Measurements from ENCODE around the gene EFNA5.

Gene EFNA5

DNA sequence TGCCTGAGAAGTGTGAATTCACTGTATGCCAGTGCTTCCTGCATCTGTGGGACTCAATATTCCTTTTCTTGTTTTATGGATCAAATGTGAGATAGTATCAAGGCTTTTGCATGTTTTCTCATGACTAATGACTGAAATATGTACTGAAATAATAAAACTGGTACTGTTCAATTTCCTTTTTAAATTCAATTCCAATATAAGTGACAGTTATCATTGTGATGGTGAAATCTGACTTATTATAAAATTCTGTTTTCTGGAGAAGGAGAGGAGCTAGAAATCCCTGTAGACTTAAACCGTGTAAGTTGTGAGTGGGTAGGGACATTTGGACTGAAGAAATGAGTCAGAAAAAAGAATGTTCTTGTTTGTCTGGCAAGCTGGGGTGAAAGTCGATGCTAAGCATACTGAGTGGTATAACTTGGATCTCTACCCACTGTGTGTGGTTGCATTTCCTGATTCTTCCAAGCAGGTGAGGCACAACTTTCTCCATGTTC lies 245.2 kb downstream of the EFNA5 start:
- no peak for DNase-seq (ENCODE audit: low spot score)

DNA sequence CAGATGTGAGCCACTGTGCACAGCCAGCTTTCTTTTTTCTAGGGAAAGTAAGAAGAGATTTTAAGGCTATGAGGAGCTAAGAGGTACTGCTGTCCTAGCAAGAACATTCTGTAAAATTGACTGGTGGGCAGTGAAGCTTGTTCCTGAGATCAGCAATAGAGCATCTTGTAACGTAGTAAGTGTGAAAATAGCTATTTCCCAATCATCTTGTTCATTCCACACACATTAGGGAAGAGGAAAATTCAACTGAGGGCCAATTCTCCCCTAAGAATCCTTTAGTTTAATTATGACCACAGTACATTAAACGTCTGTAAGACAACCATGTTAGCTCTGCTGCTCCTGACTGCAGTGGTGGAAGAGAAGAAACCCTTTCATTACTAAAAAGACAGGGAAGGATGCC lies 246.2 kb downstream of the EFNA5 start:
- no peak for DNase-seq (ENCODE audit: low spot score)

DNA sequence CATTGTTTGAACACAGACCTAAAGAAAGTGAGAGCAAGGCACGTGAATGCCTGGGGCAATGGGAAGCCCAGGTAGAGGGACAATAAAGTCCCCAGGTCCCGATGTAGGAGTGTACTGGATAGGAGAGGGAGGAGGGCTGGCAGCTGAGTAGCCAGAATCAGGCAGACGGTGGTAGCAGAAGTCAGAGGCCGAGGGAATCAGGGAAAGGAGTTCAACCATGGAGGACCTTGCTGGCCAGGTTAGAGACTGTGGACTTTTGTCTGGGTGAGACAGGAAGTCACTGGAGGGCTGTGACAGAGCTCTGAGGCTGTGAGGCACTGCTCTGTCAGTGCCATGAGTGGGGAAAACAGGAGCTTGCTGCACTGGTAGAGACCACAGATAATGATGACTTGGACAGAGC lies 248.2 kb downstream of the EFNA5 start:
- DNase-seq (ENCODE audit: low spot score): no peak

DNA sequence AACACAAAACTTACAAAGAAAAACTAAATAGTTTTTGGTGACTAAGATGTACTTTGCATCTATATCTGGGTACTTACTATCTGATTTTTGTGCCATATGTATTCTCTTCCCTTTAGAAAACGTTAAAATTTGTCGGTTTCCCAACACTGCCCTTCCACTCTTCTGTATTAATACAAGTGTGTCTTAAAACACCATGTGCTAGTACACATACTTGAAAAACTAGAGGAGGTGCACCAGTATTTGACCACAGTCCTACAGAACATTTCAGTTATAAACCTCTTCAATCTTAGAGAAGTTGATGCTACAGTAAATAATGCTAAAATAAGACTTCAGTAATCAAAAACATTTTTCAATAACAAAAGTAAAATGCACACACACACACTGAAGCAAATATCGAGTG lies 251.2 kb downstream of the EFNA5 start:
- no peak for DNase-seq (ENCODE audit: low spot score)

DNA sequence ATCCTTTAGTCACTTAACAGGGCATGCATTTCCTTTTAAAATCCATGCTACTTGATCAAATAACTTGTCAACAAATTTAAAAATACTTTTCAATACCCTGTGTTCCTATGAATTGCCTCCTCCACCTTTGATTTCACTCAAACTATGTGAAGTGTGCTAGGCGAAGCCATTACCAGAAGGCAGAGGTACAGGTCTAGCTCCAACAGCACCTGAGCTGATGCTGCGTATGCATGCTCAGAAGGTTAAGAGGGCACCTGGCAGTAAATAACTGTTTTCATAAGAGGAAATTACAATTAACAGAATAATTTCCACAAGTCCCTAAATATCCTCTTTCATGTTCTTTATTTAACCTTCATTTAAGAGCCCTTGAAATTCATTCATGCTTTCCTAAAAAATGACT lies 251.8 kb downstream of the EFNA5 start:
- DNase-seq (ENCODE audit: low spot score): no peak

DNA sequence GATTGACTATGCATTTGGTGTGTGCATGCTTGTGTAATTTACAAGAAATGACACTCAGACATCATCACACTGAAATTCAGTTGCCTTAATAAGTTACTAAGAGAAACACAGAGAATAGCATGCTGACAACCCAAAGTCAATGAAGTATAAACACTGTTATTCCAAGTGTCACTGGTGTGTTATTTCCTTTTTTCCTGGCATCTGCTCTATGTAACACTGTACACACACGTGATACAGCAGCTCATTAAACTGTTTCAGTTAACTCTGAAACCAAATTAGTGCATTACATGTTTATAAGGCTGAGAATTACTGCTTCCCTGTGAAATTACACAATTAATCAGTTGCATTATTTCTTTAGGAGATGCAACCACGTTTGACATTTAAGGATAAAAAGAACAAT lies 252.7 kb downstream of the EFNA5 start:
- no peak for DNase-seq (ENCODE audit: low spot score)

DNA sequence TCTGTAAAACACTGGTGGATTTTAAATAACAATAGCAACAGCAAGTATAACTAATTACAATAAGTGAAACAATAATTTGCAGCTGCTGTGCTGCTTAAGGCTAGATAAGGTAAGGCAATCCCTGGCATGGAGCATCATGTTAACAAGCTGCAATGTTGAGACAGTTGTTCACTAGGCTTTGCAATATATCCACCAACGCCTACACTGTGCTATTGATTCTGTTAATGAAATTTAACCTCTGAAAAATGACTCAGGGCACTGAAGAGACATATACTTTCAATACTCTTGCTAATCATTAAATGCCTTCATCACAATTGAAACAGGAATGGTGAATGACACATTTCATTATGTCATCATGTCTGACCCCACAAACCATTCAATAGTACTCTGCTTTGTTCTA lies 255.0 kb downstream of the EFNA5 start:
- no peak for DNase-seq (ENCODE audit: low spot score)

DNA sequence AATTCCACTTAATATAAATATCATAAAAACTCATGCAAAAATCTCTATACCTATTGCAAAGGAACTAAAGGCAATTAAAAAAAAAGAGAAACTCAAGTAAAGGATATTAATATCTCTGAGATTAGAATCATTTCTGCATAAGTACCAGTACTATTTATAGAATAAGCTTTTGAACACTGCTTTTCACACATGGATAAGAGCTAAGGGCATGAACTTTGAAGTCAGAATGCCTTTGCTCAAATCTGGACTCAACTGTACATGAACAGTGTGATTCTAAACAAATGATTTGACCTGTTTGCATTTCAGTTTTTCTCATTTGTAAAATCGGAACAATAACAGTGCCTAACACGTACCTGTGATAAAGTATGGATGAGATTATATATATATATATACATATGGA lies 255.9 kb downstream of the EFNA5 start:
- no peak for DNase-seq (ENCODE audit: low spot score)

DNA sequence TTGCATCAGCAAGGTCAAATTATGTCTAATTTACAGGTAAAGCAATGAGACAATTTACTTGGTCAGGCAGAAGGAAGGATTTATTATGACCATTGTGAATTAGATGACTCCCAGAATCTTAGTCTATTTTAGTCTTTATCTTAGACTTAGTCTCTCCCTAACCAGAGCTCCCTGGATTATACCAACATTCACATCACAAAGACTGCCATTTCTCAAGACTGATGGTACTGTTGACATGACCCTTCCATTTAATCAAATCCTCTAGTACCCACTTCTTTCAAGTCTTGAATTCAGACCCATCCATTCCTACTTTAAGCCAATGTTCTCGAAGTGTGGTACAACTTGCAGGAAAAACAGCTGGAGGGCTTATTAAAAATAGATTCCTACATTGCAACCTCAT lies 257.0 kb downstream of the EFNA5 start:
- DNase-seq (ENCODE audit: low spot score): no peak

DNA sequence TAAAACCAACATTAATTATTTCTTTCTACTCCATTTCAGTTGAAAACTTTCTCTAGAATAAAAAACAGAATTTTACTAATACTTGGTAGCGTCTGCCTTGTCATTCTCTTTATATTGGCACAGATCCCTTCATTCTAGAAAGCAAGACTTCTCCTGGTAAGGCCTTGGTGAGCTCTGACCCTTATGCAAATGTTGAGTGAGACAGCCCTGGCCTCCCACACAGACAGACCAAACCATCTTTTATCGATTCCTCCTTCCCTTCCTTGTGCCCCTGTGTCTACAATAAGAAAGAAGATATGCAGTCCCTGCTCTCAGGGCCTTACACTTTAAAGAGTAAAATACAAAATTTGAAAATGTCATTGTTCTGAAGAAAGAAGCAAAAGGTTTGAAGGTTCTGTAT lies 262.2 kb downstream of the EFNA5 start:
- DNase-seq (ENCODE audit: low spot score): no peak

DNA sequence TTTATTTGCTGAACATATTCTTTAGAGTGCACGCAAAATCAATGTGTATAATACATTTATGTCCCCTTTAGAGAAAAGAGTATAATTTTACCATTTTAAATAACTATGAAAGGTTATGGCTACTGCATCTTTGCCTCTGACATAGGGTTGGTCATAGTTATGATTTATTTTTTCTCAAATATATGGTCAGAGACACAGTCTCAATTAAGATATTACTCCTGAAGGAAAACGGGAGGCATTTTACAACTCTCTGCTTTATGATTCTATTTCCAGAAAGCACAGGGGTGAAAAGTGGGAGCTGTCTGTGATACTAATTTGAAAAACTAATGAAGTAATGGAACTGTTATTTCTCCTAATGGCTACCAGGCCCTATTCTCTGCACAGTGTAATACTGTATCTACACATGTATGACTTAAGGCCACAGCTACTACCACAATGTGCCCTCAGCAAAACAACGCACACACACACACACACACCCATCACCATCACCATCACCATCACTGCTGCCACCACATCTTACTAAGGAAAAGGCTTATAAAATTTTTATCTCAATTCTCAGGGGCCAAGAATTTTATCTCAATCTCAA lies 262.9 kb downstream of the EFNA5 start:
- no peak for DNase-seq (ENCODE audit: low spot score)

DNA sequence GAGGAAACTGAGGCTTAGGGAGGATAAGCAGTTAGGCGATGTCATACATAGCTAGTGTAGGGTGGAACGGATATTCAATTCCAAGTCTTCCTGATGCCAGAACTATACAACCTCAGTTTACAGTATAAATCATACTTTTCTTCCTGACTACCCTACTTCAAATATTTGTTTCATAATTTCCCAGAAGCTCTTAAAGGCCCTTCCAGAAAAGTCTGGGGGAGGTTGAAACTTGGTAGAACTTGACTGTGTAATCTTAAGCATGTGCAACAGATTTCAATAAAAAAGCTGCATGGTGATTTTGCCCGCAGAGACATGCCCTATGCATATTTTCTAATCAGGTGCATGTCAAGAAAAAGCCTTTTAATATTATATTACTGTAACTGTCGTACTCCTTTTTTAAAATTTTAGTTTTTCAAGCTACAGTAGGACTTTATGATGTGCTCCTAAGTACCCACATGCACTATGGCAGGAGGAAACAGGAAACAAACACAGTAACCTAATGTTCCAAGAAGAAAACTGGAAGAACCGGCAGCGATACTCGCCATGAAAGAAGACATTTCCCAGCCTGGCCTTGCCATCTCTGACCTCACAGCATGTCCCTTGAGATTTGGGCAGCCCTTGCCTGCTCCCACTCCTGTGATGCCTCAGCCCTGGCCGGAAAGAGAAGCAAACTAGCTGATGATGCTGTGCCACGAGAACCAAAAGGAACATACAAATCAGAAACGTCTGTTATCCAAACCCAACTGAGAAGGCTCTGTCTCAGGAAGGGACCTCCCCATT lies 266.0 kb downstream of the EFNA5 start:
- DNase-seq (ENCODE audit: low spot score): no peak

DNA sequence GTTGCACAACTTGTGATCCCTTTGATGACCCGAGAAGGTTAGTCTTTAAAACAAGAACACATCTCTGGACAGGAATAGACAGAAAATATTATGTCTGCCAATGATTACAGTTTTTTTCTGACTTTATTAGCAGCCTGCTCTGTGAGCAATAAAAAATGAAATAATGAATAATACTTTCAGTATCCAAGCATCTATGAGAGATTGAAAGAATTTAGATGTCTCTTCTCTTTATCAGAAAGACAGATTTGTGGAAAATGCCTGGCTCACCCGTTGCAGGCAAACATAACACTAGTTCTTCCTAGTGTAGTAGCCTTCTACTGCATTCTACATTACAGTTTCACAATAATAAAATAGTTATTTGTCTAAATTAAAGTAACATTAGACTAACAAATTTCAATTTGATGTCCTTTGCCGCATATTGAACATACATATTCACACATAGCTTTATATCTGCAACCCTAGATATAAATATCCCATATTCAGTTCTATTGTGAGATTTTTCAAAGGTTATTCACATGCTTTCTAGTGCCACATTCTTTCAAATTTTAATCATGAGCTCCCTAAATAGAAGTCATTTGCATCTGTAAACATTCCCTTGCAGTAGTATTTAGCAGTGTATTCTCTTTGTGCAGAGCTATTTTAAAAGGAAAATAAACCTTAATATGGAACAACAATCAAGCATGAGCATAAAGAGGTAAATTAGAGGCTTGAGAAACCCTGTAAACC lies 267.3 kb downstream of the EFNA5 start:
- no peak for DNase-seq (ENCODE audit: low spot score)

DNA sequence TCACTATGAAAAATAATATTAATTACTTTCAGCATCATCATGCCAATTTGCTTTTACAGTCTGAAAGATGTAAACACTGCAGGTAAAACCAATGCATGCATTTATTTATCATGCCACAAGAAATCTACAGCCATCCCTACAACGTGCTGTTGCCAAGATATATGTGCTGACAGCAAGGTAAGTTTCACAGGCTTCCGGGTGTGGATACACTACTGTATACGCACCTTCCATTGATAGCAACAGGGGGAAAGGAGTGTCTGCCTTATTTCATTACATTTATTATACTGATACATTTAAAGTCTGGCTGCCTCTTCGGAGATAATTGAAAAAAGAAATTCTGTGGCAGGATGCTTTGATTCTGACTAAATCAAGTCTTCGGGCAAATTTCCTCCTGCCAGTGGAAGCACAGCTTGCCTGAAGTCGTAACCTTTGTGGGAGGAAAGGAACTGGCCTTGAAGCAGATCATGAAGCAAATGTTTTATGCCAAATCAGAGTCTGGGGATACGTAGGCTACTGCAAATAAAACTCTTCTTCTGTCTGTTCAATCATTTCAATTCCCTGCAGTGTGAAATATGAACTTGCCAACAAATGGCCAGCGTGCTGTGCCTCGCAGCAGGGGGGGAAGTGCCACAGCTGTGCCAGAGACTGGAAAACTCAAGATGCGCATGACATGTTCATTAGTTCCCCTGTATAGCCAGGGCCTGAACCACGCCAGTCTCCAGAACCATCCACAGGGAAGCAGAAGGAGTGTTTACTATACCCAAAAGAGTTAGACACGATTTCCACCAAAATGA lies 268.1 kb downstream of the EFNA5 start:
- DNase-seq (ENCODE audit: low spot score): peak; percentile 7

DNA sequence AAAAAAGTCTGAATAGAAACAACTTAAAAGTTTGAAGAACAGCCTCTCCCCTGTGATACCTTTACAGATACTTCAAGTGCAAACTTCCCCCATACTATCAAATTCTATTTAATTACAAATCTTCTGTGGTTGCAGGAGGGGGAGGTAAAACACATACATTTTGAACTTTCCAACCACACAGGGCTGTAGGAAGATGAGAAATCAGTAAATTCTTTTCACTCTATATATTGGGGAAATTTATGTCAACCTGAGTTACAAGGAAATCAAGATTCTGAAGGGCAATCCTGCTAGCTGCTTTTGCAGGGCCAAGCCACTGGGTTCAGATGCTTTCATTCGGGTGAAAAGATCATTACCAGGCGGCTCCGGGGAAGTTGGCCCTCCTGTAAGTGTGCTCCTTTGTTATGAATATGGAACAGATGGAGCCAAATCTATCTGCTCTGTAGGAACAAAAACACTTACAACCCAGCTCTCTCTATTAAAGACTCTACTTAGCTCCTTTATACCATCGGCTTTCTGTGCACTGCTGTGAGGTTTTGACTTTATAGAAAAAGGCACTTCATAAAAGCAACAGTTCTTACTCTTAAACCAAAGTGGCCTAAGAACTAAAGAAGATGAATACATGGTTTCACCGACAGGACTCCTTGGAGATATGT lies 269.1 kb downstream of the EFNA5 start:
- DNase-seq (ENCODE audit: low spot score): no peak

DNA sequence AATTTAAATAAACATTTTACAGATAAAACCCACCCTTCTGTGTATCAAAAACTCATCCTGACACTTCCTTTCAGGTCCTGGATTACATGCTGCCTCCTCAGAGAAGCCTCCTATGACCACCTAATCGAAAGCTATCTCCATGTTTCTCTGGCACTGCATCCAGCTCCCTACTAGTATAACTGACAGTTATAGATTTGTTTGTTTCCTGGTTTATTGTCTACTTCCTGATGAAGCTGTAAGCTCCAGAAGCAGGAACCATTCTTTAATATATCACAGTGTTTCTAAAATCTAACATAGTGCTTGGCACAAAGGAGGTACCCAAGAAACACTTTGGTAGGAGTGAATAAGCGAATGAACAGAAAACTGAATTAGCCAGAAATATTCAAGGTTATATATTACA lies 270.4 kb downstream of the EFNA5 start:
- DNase-seq (ENCODE audit: low spot score): no peak

DNA sequence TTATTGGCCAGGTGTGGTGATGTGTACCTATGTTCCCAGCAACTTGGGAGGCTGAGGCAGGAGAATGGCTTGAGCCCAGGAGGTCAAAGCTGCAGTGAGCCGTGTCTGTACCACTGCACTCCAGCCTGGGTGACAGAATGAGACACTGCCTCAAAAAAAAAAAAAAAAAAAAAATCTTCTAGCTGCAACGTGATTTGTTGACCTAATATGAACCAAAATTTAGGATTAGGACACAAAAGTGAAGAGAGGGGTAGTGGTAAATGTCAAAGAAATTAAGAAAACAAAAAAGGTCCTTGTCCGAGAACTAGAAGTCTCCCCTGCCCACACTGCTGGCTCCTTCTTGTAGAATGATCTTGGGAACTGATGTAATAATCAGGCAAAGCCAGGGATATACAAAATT lies 272.0 kb downstream of the EFNA5 start:
- DNase-seq (ENCODE audit: low spot score): no peak

DNA sequence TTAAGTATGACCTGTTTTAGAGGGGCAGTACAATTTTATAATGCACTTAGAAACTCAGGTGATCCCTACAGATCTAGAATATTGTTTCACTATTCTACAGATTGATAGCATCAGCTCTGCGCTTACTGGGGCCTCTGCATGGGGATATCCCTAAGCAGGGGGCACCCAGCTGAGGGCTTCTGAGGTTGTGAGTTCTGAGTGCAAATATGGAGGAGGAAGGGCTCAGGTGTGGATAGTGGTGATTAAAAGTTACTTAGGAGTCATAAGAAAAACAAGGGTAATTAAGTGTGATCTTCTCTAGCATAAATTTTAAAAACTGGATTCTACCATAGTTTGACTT lies 274.4 kb downstream of the EFNA5 start:
- no peak for DNase-seq (ENCODE audit: low spot score)

DNA sequence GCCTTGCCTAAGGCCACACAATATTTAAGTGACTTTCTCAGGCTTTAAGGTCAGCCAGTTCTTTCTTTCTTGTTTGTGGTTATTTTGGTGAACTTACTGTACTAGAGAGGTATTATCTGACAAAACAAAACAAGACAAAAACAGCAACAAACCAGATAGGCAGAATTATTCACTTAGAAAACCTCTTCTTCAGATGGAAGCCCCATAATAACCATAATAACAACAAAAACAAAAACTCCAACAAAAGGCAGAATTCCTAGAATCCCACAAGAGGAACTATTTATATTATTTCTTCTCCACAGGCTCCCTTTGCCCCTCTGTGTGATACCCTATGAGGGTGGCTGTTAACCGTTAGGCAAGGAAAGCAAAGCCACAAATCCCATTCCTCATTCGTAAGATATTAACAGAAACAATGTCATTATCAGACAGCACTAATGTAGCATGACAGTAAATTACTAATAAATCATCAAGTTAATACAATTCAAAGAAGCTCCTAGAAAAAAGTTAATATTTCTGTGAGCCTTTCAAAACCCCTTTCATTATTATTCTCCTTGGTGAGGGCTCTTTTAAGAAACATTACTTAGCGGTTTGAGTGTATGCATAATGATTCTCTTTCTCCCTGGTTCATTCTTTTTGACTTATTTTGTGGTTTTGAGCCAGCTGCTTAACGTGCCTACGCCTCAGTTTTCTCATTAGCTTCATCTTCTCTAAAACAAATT lies 274.9 kb downstream of the EFNA5 start:
- no peak for DNase-seq (ENCODE audit: low spot score)

DNA sequence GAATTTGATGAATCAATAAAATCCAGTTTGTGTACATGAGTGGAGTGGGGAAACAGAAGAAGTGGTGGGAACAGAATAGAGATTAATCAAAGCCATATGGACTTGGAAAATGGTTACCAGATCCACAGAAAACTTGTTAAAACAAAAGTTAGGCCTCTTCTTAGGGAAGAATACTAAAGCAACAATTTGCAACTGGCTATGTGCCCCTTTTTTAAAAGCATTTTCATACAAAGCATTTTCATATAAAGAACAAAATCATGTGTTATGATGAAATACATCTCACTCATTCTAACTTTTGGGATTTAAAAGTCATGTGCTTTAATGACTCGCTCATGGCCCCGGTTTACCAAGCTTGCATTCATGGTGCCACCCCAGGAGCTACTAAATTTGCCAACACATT lies 276.9 kb downstream of the EFNA5 start:
- DNase-seq (ENCODE audit: low spot score): no peak

DNA sequence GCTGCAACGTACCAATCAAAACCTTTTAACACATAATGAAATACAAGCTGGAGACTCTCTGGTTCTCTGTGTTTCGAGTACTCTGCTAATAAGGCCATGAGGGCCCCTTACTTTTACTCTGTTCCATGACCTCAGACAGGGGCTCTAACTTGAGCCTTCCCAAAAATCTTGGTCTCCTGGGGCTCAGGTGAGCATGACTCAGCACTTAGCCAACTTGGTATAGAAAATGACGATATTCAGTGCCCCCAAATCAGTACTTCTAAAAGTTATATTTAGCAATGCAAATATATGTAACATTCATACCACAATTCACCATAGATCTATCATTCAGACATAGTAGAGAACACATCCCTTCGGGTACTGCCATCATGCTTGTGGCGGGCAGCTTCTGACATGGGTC lies 278.9 kb downstream of the EFNA5 start:
- no peak for DNase-seq (ENCODE audit: low spot score)
